ENCODE data around the gene ANKRD24. TPM values are rescaled to one million over a fixed set of nuclear protein-coding genes. Genes with fewer than 3 reads are reported as not detected.

The ANKRD24 gene
- total RNA-seq, 1 experiment from 2014 or later, result 2.4 TPM

GRCh38 chr19:4234142-4234861 is 51.8 kb downstream of the ANKRD24 start:
- Histone ChIP-seq H4K20me1 (ENCODE audit: control insufficient read depth, insufficient read depth, insufficient read length) (no peaks in the 10 kb centered on the region), H2BK15ac (ENCODE audit: low read depth, low read length) (no peak overlapping the region), H3K23ac (ENCODE audit: insufficient read length, low read depth, low read length) (no peak overlapping the region), H4K8ac (replicated peaks; ENCODE audit: insufficient read length, low read depth, low read length) (no peak overlapping the region), H2BK12ac (ENCODE audit: insufficient read length, low read depth, low read length) (no peak overlapping the region), H3K18ac (ENCODE audit: insufficient read length, low read depth, low read length) (no peak overlapping the region), H2BK20ac (ENCODE audit: low read depth, low read length, poor library complexity, severe bottlenecking) (no peak overlapping the region), H2BK120ac (ENCODE audit: low read depth, low read length, poor library complexity, severe bottlenecking) (no peak overlapping the region), H3K27ac (ENCODE audit: insufficient read length, low read depth, low read length) (no peak overlapping the region), H2AFZ (ENCODE audit: low read length) (no peak overlapping the region), H2BK5ac (ENCODE audit: insufficient read length, low read length) (no peak overlapping the region), H3K14ac (ENCODE audit: insufficient read depth, low read length) (no peak overlapping the region), H3T11ph (ENCODE audit: low read length) (no peak overlapping the region), H2AK5ac (ENCODE audit: insufficient read length, low read length) (no peak overlapping the region), H4K91ac (ENCODE audit: insufficient read length, low read depth, low read length) (no peak overlapping the region), H3K23me2 (ENCODE audit: insufficient read length, low read depth, low read length, poor library complexity, severe bottlenecking) (peaks cover 3% of the 10 kb centered on the region), H3K4me2 (ENCODE audit: insufficient read depth, insufficient read length, low read length) (no peak overlapping the region), H3K56ac (ENCODE audit: insufficient read length, low read depth, low read length) (no peak overlapping the region), H3K4me1 (ENCODE audit: insufficient read depth, low read length) (no peaks in the 10 kb centered on the region), H3K27me3 (ENCODE audit: insufficient read depth, low read length) (no peaks in the 10 kb centered on the region), H3K79me1 (ENCODE audit: insufficient read depth, low read depth, low read length, poor library complexity, severe bottlenecking) (no peaks in the 10 kb centered on the region), H4K5ac (ENCODE audit: insufficient read length, low read depth, low read length) (no peak overlapping the region), H3K9ac (ENCODE audit: extremely low read depth, insufficient read length, low read length) (no peak overlapping the region), H3K79me2 (ENCODE audit: insufficient read depth, low read length) (no peaks in the 10 kb centered on the region), H3K4ac (ENCODE audit: low read depth, low read length) (no peak overlapping the region), H3K9me3 (ENCODE audit: control insufficient read depth, low read depth, low read length) (no peaks in the 10 kb centered on the region)
- no peak for TF ChIP-seq CTCF (conservative IDR thresholded peaks at IDR 0.05)
- H3K4me3 Mint-ChIP-seq, result no peak overlapping the region
- peak overlapping the region in 1 of 3 experiments; percentile 15; a peak in 1 of 7 replicates for H3K27ac Mint-ChIP-seq
- no CpG with 5 or more reads among the region's 21 CpGs for WGBS (ENCODE audit: extremely low coverage, insufficient read length, low lambda C conversion rate)
- peaks cover 3% of the 10 kb centered on the region; the same call in 1 of the 2 replicates for H3K27me3 Mint-ChIP-seq (ENCODE audit: low read depth)
- H3K4me1 Mint-ChIP-seq, result peaks cover 0 to 5% of the 10 kb centered on the region in 2 experiments; a peak in 2 of 4 replicates
- no peak for DNase-seq
- H3K9me3 Mint-ChIP-seq, result peaks cover 1 to 5% of the 10 kb centered on the region in 2 experiments; a peak in 2 of 5 replicates
- H3K36me3 Mint-ChIP-seq (ENCODE audit: insufficient read depth in 1 of 3, low read depth in 3 of 3), result no peaks in the 10 kb centered on the region

Measured in H9 (cell line).